Measurements from ENCODE around the gene ANO6. TPM values are rescaled to one million over a fixed set of nuclear protein-coding genes. Genes with fewer than 3 reads are reported as not detected.
"Not testable (repeated sequence)": the region's sequence is repeated elsewhere in the genome, so short reads cannot be mapped to it uniquely, and the experiment has no call there.

ANO6 gene
- total RNA-seq, 1 experiment from 2014 or later = 18.1 TPM

DNA sequence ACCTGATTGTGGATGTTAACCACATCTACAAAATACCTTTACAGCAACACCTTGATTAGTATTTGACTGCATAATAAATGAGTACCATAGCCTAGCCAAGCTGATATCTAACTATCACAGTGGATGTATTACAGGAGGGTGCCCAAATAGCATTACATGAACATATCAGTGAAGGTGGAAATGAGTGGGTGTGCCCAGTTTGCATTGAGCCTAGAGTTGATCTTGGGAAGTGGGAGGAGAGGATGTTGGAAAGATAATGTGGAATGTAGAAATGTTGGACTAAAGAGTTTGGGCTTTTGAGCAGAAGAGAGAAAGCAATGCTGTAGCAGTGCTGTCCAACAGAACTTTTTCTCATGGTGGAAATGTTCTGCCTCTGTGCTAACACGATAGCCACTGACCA is 98.9 kb downstream of the ANO6 start:
- no peaks in the 10 kb centered on the region for H3K36me3 ChIP-seq (ENCODE audit: low read depth, low read length)
- H3K9me2 ChIP-seq (replicated peaks; ENCODE audit: low read length) = no peaks in the 10 kb centered on the region
- no peaks in the 10 kb centered on the region for H3K4me1 ChIP-seq (ENCODE audit: insufficient read depth, low read length)
- intact Hi-C loops (cut with micrococcal nuclease) = no loop called here
- CTCF ChIA-PET = no interaction called here
- H3K9ac ChIP-seq (ENCODE audit: low read length) = no peak overlapping the region
- no peak overlapping the region for H3K27ac ChIP-seq (ENCODE audit: low read length)
- no peaks in the 10 kb centered on the region for H3K9me3 ChIP-seq (ENCODE audit: low read length)
- DNase-seq (no peak), ATAC-seq (no peak)
- H2AFZ ChIP-seq (ENCODE audit: low read length) = no peak overlapping the region
- no peaks in the 10 kb centered on the region for H3K79me2 ChIP-seq (ENCODE audit: low read length)
- H3K27me3 ChIP-seq (ENCODE audit: low read length) = no peaks in the 10 kb centered on the region
- H3K4me3 ChIP-seq (ENCODE audit: low read length) = no peak overlapping the region
- BruUV-seq (replicated peaks) = no TSS peak
- TF ChIP-seq EZH2 (IDR thresholded peaks at IDR 0.05; ENCODE audit: low read length, unreplicated experiment) = no peak
- TF ChIP-seq EZH2phosphoT487 (IDR thresholded peaks at IDR 0.05; ENCODE audit: borderline replicate concordance, low read length) = no peak
- TF ChIP-seq, protein P1, sequence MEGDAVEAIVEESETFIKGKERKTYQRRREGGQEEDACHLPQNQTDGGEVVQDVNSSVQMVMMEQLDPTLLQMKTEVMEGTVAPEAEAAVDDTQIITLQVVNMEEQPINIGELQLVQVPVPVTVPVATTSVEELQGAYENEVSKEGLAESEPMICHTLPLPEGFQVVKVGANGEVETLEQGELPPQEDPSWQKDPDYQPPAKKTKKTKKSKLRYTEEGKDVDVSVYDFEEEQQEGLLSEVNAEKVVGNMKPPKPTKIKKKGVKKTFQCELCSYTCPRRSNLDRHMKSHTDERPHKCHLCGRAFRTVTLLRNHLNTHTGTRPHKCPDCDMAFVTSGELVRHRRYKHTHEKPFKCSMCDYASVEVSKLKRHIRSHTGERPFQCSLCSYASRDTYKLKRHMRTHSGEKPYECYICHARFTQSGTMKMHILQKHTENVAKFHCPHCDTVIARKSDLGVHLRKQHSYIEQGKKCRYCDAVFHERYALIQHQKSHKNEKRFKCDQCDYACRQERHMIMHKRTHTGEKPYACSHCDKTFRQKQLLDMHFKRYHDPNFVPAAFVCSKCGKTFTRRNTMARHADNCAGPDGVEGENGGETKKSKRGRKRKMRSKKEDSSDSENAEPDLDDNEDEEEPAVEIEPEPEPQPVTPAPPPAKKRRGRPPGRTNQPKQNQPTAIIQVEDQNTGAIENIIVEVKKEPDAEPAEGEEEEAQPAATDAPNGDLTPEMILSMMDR (conservative IDR thresholded peaks at IDR 0.05; ENCODE audit: low read depth, low read length) = no peak
- no peaks in the 10 kb centered on the region for H4K20me1 ChIP-seq (ENCODE audit: low read length)
- no peaks in the 10 kb centered on the region for H3F3A ChIP-seq (ENCODE audit: low read length, unreplicated experiment)
- POLR2A ChIA-PET (ENCODE audit: unreplicated experiment) = no interaction called here
- no peak overlapping the region for H3K4me2 ChIP-seq (ENCODE audit: low read length)

DNA sequence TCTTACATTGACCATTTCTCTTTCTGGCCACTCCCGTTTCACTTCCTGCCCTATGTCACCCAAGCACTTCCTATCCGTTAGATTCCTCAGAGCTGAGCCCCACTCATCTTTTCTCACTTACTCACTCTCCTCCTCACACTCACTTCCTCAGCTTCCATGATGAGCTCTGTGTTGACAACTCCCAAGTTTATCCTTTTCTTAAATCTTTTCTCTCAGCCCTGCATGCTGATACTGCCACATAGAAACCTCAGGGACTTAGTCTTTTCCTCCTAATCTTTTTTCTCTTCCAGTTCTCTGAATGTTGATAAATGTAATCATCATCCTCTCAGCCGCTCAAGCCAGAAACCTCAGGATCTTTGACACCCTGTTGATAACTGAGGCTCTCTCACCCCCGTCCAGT is 99.6 kb downstream of the ANO6 start:
- Histone ChIP-seq H3K4me3 (ENCODE audit: low read length) (no peak overlapping the region), H3F3A (ENCODE audit: low read length, unreplicated experiment) (no peaks in the 10 kb centered on the region), H3K9ac (ENCODE audit: low read length) (no peak overlapping the region), H3K4me1 (ENCODE audit: insufficient read depth, low read length) (no peaks in the 10 kb centered on the region), H3K27ac (ENCODE audit: low read length) (no peak overlapping the region), H2AFZ (ENCODE audit: low read length) (no peak overlapping the region), H3K36me3 (ENCODE audit: low read depth, low read length) (no peaks in the 10 kb centered on the region), H4K20me1 (ENCODE audit: low read length) (no peaks in the 10 kb centered on the region), H3K4me2 (ENCODE audit: low read length) (no peak overlapping the region), H3K27me3 (ENCODE audit: low read length) (no peaks in the 10 kb centered on the region), H3K9me3 (ENCODE audit: low read length) (no peaks in the 10 kb centered on the region), H3K79me2 (ENCODE audit: low read length) (no peaks in the 10 kb centered on the region), H3K9me2 (replicated peaks; ENCODE audit: low read length) (no peaks in the 10 kb centered on the region)
- ATAC-seq (no peak), DNase-seq (no peak)
- no TSS peak for BruUV-seq (replicated peaks)
- ChIA-PET CTCF (no interaction called here), POLR2A (ENCODE audit: unreplicated experiment) (no interaction called here)
- intact Hi-C loops (cut with micrococcal nuclease) = no loop called here
- no peak for TF ChIP-seq EZH2 (IDR thresholded peaks at IDR 0.05; ENCODE audit: low read length, unreplicated experiment)
- TF ChIP-seq, protein P1 (conservative IDR thresholded peaks at IDR 0.05; ENCODE audit: low read depth, low read length) = no peak
- TF ChIP-seq EZH2phosphoT487 (IDR thresholded peaks at IDR 0.05; ENCODE audit: borderline replicate concordance, low read length) = no peak

- H3K36me3 ChIP-seq (ENCODE audit: low read depth, low read length); intact Hi-C loops (cut with micrococcal nuclease); H4K20me1 ChIP-seq (ENCODE audit: low read length); H3K9me2 ChIP-seq (replicated peaks; ENCODE audit: low read length); H3K4me3 ChIP-seq (ENCODE audit: low read length); POLR2A ChIA-PET (ENCODE audit: unreplicated experiment); H3F3A ChIP-seq (ENCODE audit: low read length, unreplicated experiment); DNase-seq; H3K79me2 ChIP-seq (ENCODE audit: low read length); H3K27ac ChIP-seq (ENCODE audit: low read length); H3K4me2 ChIP-seq (ENCODE audit: low read length); H2AFZ ChIP-seq (ENCODE audit: low read length); H3K4me1 ChIP-seq (ENCODE audit: insufficient read depth, low read length); H3K9ac ChIP-seq (ENCODE audit: low read length); ATAC-seq; BruUV-seq (replicated peaks); H3K27me3 ChIP-seq (ENCODE audit: low read length); CTCF ChIA-PET; H3K9me3 ChIP-seq (ENCODE audit: low read length): not testable (repeated sequence)
Measured at GRCh38 chr12:45317261-45317660, 101.4 kb downstream of the ANO6 start.

All from PC-3 (cell line).